ENCODE measurements around the gene FBXO41. TPM values are rescaled to one million over a fixed set of nuclear protein-coding genes. Genes with fewer than 3 reads are reported as not detected.
"Not testable (repeated sequence)": the region's sequence is repeated elsewhere in the genome, so short reads cannot be mapped to it uniquely, and the experiment has no call there.

FBXO41 gene
- polyA plus RNA-seq, 1 donor from 2014 or later, result 6.0 TPM

DNA sequence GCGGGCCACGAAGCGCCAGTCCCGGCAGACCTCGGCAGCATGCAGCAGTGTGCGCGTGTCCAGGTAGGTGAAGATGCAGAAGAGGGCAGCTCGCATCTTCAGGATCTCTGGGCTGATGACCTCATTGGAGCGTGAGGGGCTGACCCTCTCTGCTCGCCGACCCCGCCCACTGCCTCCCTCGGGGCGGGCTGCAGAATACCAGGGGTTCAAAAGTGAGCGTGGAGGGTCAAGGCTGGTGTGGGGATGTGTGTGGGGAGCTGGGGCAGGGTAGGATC, 20.0 kb downstream of the FBXO41 start:
- TF ChIP-seq SMC3 (conservative IDR thresholded peaks at IDR 0.05; ENCODE audit: poor library complexity), result no peak
- no peak for TF ChIP-seq TAF1 (IDR thresholded peaks at IDR 0.05; ENCODE audit: low read depth)
- TF ChIP-seq, protein P1, sequence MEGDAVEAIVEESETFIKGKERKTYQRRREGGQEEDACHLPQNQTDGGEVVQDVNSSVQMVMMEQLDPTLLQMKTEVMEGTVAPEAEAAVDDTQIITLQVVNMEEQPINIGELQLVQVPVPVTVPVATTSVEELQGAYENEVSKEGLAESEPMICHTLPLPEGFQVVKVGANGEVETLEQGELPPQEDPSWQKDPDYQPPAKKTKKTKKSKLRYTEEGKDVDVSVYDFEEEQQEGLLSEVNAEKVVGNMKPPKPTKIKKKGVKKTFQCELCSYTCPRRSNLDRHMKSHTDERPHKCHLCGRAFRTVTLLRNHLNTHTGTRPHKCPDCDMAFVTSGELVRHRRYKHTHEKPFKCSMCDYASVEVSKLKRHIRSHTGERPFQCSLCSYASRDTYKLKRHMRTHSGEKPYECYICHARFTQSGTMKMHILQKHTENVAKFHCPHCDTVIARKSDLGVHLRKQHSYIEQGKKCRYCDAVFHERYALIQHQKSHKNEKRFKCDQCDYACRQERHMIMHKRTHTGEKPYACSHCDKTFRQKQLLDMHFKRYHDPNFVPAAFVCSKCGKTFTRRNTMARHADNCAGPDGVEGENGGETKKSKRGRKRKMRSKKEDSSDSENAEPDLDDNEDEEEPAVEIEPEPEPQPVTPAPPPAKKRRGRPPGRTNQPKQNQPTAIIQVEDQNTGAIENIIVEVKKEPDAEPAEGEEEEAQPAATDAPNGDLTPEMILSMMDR (IDR thresholded peaks at IDR 0.05; ENCODE audit: poor library complexity, severe bottlenecking), result no peak
- TF ChIP-seq POLR2AphosphoS5 (IDR thresholded peaks at IDR 0.05), result no peak
- TF ChIP-seq EP300 (conservative IDR thresholded peaks at IDR 0.05; ENCODE audit: poor library complexity, severe bottlenecking), result no peak
- TF ChIP-seq, protein P2, sequence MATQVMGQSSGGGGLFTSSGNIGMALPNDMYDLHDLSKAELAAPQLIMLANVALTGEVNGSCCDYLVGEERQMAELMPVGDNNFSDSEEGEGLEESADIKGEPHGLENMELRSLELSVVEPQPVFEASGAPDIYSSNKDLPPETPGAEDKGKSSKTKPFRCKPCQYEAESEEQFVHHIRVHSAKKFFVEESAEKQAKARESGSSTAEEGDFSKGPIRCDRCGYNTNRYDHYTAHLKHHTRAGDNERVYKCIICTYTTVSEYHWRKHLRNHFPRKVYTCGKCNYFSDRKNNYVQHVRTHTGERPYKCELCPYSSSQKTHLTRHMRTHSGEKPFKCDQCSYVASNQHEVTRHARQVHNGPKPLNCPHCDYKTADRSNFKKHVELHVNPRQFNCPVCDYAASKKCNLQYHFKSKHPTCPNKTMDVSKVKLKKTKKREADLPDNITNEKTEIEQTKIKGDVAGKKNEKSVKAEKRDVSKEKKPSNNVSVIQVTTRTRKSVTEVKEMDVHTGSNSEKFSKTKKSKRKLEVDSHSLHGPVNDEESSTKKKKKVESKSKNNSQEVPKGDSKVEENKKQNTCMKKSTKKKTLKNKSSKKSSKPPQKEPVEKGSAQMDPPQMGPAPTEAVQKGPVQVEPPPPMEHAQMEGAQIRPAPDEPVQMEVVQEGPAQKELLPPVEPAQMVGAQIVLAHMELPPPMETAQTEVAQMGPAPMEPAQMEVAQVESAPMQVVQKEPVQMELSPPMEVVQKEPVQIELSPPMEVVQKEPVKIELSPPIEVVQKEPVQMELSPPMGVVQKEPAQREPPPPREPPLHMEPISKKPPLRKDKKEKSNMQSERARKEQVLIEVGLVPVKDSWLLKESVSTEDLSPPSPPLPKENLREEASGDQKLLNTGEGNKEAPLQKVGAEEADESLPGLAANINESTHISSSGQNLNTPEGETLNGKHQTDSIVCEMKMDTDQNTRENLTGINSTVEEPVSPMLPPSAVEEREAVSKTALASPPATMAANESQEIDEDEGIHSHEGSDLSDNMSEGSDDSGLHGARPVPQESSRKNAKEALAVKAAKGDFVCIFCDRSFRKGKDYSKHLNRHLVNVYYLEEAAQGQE (IDR thresholded peaks at IDR 0.05; ENCODE audit: borderline replicate concordance), result no peak
- TF ChIP-seq MXI1 (conservative IDR thresholded peaks at IDR 0.05; ENCODE audit: poor library complexity, severe bottlenecking), result no peak
- TF ChIP-seq RAD21 (conservative IDR thresholded peaks at IDR 0.05), result no peak
- no peak for TF ChIP-seq EZH2 (IDR thresholded peaks at IDR 0.05; ENCODE audit: borderline replicate concordance, insufficient read depth, low read length, poor library complexity, severe bottlenecking)
- Histone ChIP-seq H3K27me3 (ENCODE audit: insufficient read depth, low read depth, low read length) (peaks cover 16% of the 10 kb centered on the region), H2AFZ (ENCODE audit: low read depth, low read length) (no peak overlapping the region)

DNA sequence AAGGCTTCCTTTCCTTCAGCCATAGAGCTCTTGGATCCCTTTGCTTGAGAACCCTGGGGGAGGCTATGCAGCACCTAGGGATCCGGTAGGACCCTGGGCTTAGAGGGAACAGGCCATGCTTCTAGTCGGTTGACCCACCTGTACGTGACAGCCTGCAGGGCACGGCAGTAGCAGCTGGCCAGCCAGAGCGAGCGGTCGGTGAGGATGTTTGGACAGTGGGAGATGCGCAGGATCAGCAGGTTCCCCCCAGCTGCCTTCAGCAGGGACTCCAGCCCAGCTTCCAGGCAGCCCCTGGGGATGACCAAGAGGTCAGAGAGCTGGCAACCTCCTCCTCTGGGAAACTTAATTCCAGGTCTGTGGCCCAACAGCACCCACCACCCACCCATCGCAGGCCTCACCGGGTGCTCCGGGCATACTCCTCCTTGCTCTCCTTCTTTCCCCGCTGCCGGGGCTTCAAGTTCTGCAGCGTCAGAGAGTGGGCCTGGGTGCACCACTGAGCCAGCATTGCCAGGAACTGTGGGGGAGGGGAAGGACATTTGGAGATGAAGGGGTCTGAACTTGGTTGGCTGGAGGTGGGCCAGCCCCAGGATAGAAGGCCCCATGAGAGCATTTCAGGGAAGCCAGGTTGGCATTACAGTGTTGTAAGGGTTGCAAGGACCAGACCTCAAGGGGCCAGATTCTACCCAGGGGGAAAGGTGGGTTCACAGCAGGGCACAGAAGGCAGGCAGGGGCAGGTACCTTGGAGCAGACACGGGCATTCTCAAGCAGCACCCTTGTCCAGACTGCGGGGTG, 20.5 kb downstream of the FBXO41 start:
- Histone ChIP-seq H2AFZ (ENCODE audit: low read depth, low read length) (no peak overlapping the region), H3K9ac (ENCODE audit: low read length) (no peak overlapping the region), H3F3A (ENCODE audit: insufficient read depth, low read length, poor library complexity, severe bottlenecking) (no peaks in the 10 kb centered on the region), H3K27me3 (ENCODE audit: insufficient read depth, low read depth, low read length) (peaks cover 12% of the 10 kb centered on the region), H3K9me2 (ENCODE audit: insufficient read depth, low read length) (no peaks in the 10 kb centered on the region), H3K27ac (ENCODE audit: low read length) (no peak overlapping the region), H3K4me2 (ENCODE audit: low read length) (no peak overlapping the region), H3K9me3 (ENCODE audit: low read length) (no peaks in the 10 kb centered on the region), H3K36me3 (ENCODE audit: insufficient read depth, low read length) (no peaks in the 10 kb centered on the region), H3K4me3 (ENCODE audit: low read length) (no peak overlapping the region), H3K79me2 (replicated peaks; ENCODE audit: insufficient read depth, low read length) (no peaks in the 10 kb centered on the region), H4K20me1 (ENCODE audit: insufficient read depth) (no peaks in the 10 kb centered on the region)
- TF ChIP-seq EZH2 (IDR thresholded peaks at IDR 0.05; ENCODE audit: borderline replicate concordance, insufficient read depth, low read length, poor library complexity, severe bottlenecking) (no peak), POLR2AphosphoS5 (IDR thresholded peaks at IDR 0.05) (no peak), MXI1 (conservative IDR thresholded peaks at IDR 0.05; ENCODE audit: poor library complexity, severe bottlenecking) (no peak), SMC3 (conservative IDR thresholded peaks at IDR 0.05; ENCODE audit: poor library complexity) (no peak)
- TF ChIP-seq, protein P2 (IDR thresholded peaks at IDR 0.05; ENCODE audit: borderline replicate concordance), result no peak

More for the DNA sequence above, 20.0 kb downstream of the FBXO41 start:
- Histone ChIP-seq H3K4me2 (ENCODE audit: low read length) (no peak overlapping the region), H3K9me3 (ENCODE audit: low read length) (no peaks in the 10 kb centered on the region), H3K27ac (ENCODE audit: low read length) (no peak overlapping the region), H3F3A (ENCODE audit: insufficient read depth, low read length, poor library complexity, severe bottlenecking) (no peaks in the 10 kb centered on the region), H3K36me3 (ENCODE audit: insufficient read depth, low read length) (no peaks in the 10 kb centered on the region), H3K4me3 (ENCODE audit: low read length) (no peak overlapping the region), H4K20me1 (ENCODE audit: insufficient read depth) (no peaks in the 10 kb centered on the region), H3K9ac (ENCODE audit: low read length) (no peak overlapping the region), H3K79me2 (replicated peaks; ENCODE audit: insufficient read depth, low read length) (no peaks in the 10 kb centered on the region), H3K9me2 (ENCODE audit: insufficient read depth, low read length) (no peaks in the 10 kb centered on the region)

DNA sequence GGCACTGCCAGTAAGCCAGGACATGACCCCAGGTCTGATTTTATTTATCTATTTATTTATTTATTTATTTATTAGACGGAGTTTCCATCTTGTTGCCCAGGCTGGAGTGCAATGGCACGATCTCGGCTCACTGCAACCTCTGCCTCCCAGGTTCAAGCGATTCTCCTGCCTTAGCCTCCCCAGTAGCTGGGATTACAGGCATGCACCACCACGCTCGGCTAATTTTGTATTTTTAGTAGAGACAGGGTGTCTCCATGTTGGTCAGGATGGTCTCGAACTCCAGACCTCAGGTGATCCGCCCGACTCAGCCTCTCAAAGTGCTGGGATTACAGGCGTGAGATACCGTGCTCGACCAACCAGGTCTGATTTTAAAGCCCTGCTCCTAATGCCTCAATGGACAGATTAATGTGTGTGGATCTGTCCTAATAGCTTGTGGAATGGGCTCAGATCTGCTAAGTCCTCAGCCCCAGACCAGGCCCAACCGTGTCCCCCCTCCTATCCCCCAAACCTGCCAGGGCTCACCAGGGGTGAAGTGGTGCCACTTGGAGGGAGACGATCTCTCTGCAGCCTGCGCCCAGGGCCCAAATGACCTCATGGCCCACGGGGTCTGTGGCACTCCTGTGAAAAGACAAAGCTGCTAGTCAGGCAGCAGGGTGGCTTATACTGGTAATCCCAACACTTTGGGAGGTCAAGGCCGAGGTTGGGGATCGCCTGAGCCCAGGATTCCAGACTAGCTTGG, 21.4 kb downstream of the FBXO41 start:
- H3K27me3 ChIP-seq (ENCODE audit: insufficient read depth, low read depth, low read length); H3K9me2 ChIP-seq (ENCODE audit: insufficient read depth, low read length); H3K27ac ChIP-seq (ENCODE audit: low read length); H3K79me2 ChIP-seq (replicated peaks; ENCODE audit: insufficient read depth, low read length); H3K9me3 ChIP-seq (ENCODE audit: low read length); H3K4me2 ChIP-seq (ENCODE audit: low read length); H3K9ac ChIP-seq (ENCODE audit: low read length); H3K36me3 ChIP-seq (ENCODE audit: insufficient read depth, low read length); H3K4me3 ChIP-seq (ENCODE audit: low read length); H4K20me1 ChIP-seq (ENCODE audit: insufficient read depth); H2AFZ ChIP-seq (ENCODE audit: low read depth, low read length); H3F3A ChIP-seq (ENCODE audit: insufficient read depth, low read length, poor library complexity, severe bottlenecking): not testable (repeated sequence)

Measured in neural cell (in vitro differentiated cells).